H9 (cell line): ENCODE results near the gene SIK2. TPM values are rescaled to one million over a fixed set of nuclear protein-coding genes. Genes with fewer than 3 reads are reported as not detected.
A peak's percentile ranks its signal among the peaks of the same experiment; 100 is the strongest.

ENCODE experiments used
- DNase-seq: peaks from one replicate; pipeline ENCODE4 v3.0.0-alpha.2; 2017
- H2AFZ ChIP-seq: one replicate; pipeline ENCODE4 v1.6.1; 2013; ENCODE audit warnings: mild to moderate bottlenecking, low read length, control low read depth, moderate library complexity
- H2AK5ac ChIP-seq: 2 replicates; pipeline ENCODE4 v1.6.1; 2013; ENCODE audit warnings: low read length, control low read depth, mixed read lengths; ENCODE audit not compliant: insufficient read length
- H2BK120ac ChIP-seq: one replicate; pipeline ENCODE4 v1.6.1; 2013; ENCODE audit warnings: low read depth, mild to moderate bottlenecking, low read length, control low read depth, inconsistent platforms; ENCODE audit not compliant: poor library complexity, severe bottlenecking
- H2BK12ac ChIP-seq: 2 replicates; pipeline ENCODE4 v1.6.1; 2013; ENCODE audit warnings: low read length, control low read depth, mixed read lengths, low read depth; ENCODE audit not compliant: insufficient read length
- H2BK15ac ChIP-seq: 2 replicates; pipeline ENCODE4 v1.6.1; 2013; ENCODE audit warnings: low read depth, low read length, control low read depth
- H2BK20ac ChIP-seq: one replicate; pipeline ENCODE4 v1.6.1; 2013; ENCODE audit warnings: low read depth, mild to moderate bottlenecking, low read length, control low read depth, inconsistent platforms; ENCODE audit not compliant: poor library complexity, severe bottlenecking
- H2BK5ac ChIP-seq: 2 replicates; pipeline ENCODE4 v1.6.1; 2013; ENCODE audit warnings: low read length, control low read depth, mixed read lengths; ENCODE audit not compliant: insufficient read length
- H3K14ac ChIP-seq: 2 replicates; pipeline ENCODE4 v1.6.1; 2013; ENCODE audit warnings: low read length, control low read depth; ENCODE audit not compliant: insufficient read depth
- H3K18ac ChIP-seq: 2 replicates; pipeline ENCODE4 v1.6.1; 2013; ENCODE audit warnings: low read depth, mild to moderate bottlenecking, mixed read lengths, low read length, control low read depth; ENCODE audit not compliant: insufficient read length
- H3K23ac ChIP-seq: 2 replicates; pipeline ENCODE4 v1.6.1; 2013; ENCODE audit warnings: low read length, control low read depth, mixed read lengths, low read depth; ENCODE audit not compliant: insufficient read length
- H3K23me2 ChIP-seq: 2 replicates; pipeline ENCODE4 v1.6.1; 2013; ENCODE audit warnings: low read depth, mild to moderate bottlenecking, mixed read lengths, low read length, control low read depth; ENCODE audit not compliant: insufficient read length, poor library complexity, severe bottlenecking
- H3K27ac ChIP-seq: 2 replicates; pipeline ENCODE4 v1.5.1; 2013; ENCODE audit warnings: low read length, control low read depth, mixed read lengths, low read depth; ENCODE audit not compliant: insufficient read length
- H3K27me3 ChIP-seq: 2 replicates; pipeline ENCODE4 v1.6.1; 2013; ENCODE audit warnings: low read length, control low read depth, inconsistent platforms; ENCODE audit not compliant: insufficient read depth
- H3K4ac ChIP-seq: 2 replicates; pipeline ENCODE4 v1.6.1; 2013; ENCODE audit warnings: low read depth, mild to moderate bottlenecking, control low read depth, inconsistent platforms, low read length, moderate library complexity
- H3K4me1 ChIP-seq: 2 replicates; pipeline ENCODE4 v1.6.1; 2013; ENCODE audit warnings: low read length, control low read depth, inconsistent platforms; ENCODE audit not compliant: insufficient read depth
- H3K4me2 ChIP-seq: 2 replicates; pipeline ENCODE4 v1.6.1; 2013; ENCODE audit warnings: low read length, control low read depth, mixed read lengths; ENCODE audit not compliant: insufficient read length, insufficient read depth
- H3K56ac ChIP-seq: 2 replicates; pipeline ENCODE4 v1.6.1; 2013; ENCODE audit warnings: low read depth, mild to moderate bottlenecking, mixed read lengths, low read length, control low read depth; ENCODE audit not compliant: insufficient read length
- H3K79me1 ChIP-seq: 2 replicates; pipeline ENCODE4 v1.6.1; 2013; ENCODE audit warnings: low read depth, mild to moderate bottlenecking, moderate library complexity, low read length, control low read depth, inconsistent platforms; ENCODE audit not compliant: insufficient read depth, poor library complexity, severe bottlenecking
- H3K79me2 ChIP-seq: 2 replicates; pipeline ENCODE4 v1.6.1; 2013; ENCODE audit warnings: low read length, control low read depth, inconsistent platforms; ENCODE audit not compliant: insufficient read depth
- H3K9ac ChIP-seq: 2 replicates; pipeline ENCODE4 v1.6.1; 2013; ENCODE audit warnings: low read length, control low read depth, mixed read lengths; ENCODE audit not compliant: insufficient read length; ENCODE audit errors: extremely low read depth
- H3K9me3 ChIP-seq: one replicate; pipeline ENCODE4 v1.6.1; 2013; ENCODE audit warnings: low read depth, low read length, inconsistent platforms; ENCODE audit not compliant: control insufficient read depth
- H3T11ph ChIP-seq: one replicate; pipeline ENCODE4 v1.6.1; 2013; ENCODE audit warnings: mild to moderate bottlenecking, low read length, control low read depth, inconsistent platforms
- H4K20me1 ChIP-seq: one replicate; pipeline ENCODE4 v1.6.1; 2013; ENCODE audit not compliant: control insufficient read depth, insufficient read length, insufficient read depth
- H4K5ac ChIP-seq: 2 replicates; pipeline ENCODE4 v1.6.1; 2013; ENCODE audit warnings: low read depth, mild to moderate bottlenecking, mixed read lengths, low read length, control low read depth; ENCODE audit not compliant: insufficient read length
- H4K8ac ChIP-seq: replicated peaks from 2 replicates; pipeline ENCODE4 v1.6.1; 2013; ENCODE audit warnings: low read length, control low read depth, mixed read lengths, low read depth; ENCODE audit not compliant: insufficient read length
- H4K91ac ChIP-seq: 2 replicates; pipeline ENCODE4 v1.6.1; 2013; ENCODE audit warnings: low read depth, mild to moderate bottlenecking, moderate library complexity, mixed read lengths, low read length, control low read depth; ENCODE audit not compliant: insufficient read length
- H3K27ac Mint-ChIP-seq, 3 experiments: 2 replicates in 2 of 3; 3 replicates in 1 of 3; pipeline ENCODE4 v1.8.0; 2020 to 2021; ENCODE audit warnings: mixed read lengths in 3 of 3, mild to moderate bottlenecking in 1 of 3, moderate library complexity in 1 of 3
- H3K27me3 Mint-ChIP-seq: 2 replicates; pipeline ENCODE4 v1.8.0; 2021; ENCODE audit warnings: low read depth, mild to moderate bottlenecking, moderate library complexity, mixed read lengths
- H3K36me3 Mint-ChIP-seq, 3 experiments: 2 replicates in 2 of 3; 3 replicates in 1 of 3; pipeline ENCODE4 v1.8.0; 2020 to 2021; ENCODE audit warnings: low read depth in 3 of 3, mixed read lengths in 3 of 3; ENCODE audit not compliant: insufficient read depth in 1 of 3
- H3K4me1 Mint-ChIP-seq, 2 experiments: 2 replicates each; pipeline ENCODE4 v1.8.0; 2020; ENCODE audit warnings: mixed read lengths in 2 of 2
- H3K4me3 Mint-ChIP-seq, 2 experiments: 2 replicates in 1 of 2; 3 replicates in 1 of 2; pipeline ENCODE4 v1.8.0; 2020 to 2021; ENCODE audit warnings: mild to moderate bottlenecking in 2 of 2, mixed read lengths in 2 of 2, moderate library complexity in 1 of 2
- H3K9me3 Mint-ChIP-seq, 2 experiments: 2 replicates in 1 of 2; 3 replicates in 1 of 2; pipeline ENCODE4 v1.8.0; 2020; ENCODE audit warnings: mild to moderate bottlenecking in 2 of 2, mixed read lengths in 2 of 2, moderate library complexity in 1 of 2
- CTCF ChIP-seq: fragments of 200-600 bp; sonication (generic); conservative IDR thresholded peaks from 3 replicates; pipeline ENCODE4 v1.8.0; 2021; ENCODE audit warnings: antibody characterized with exemption, mild to moderate bottlenecking
- WGBS: extraction: QIAGEN DNeasy Blood & Tissue Kit; methylation state at CpG from one replicate; pipeline ENCODE4 v1.1.7; 2013; ENCODE audit warnings: missing lambda C conversion rate, low lambda C conversion rate, mixed read lengths; ENCODE audit not compliant: insufficient read length; ENCODE audit errors: extremely low coverage; 5-methylcytosine and 5-hydroxymethylcytosine counted together
- total RNA-seq: library from RNA; stranded (reverse); gene quantifications from 2 replicates; pipeline ENCODE4 v1.2.1, GENCODE V29; 2021

SIK2 gene
- total RNA-seq, 1 experiment from 2014 or later = 7.5 TPM

GRCh38 chr11:111733611-111734088 lies 131.4 kb downstream of the SIK2 start:
- Histone ChIP-seq H3K27ac (no peak overlapping the region), H2BK15ac (no peak overlapping the region), H3K9me3 (no peaks in the 10 kb centered on the region), H4K5ac (no peak overlapping the region), H3K4me1 (no peaks in the 10 kb centered on the region), H2AK5ac (no peak overlapping the region), H3K79me1 (no peaks in the 10 kb centered on the region), H3K27me3 (no peaks in the 10 kb centered on the region), H2BK120ac (no peak overlapping the region), H3K23me2 (no peaks in the 10 kb centered on the region), H3K23ac (no peak overlapping the region), H3K56ac (no peak overlapping the region), H4K91ac (no peak overlapping the region), H2BK20ac (no peak overlapping the region), H2AFZ (no peak overlapping the region), H3K4me2 (no peak overlapping the region), H3K9ac (no peak overlapping the region), H3T11ph (no peak overlapping the region), H3K4ac (no peak overlapping the region), H3K18ac (no peak overlapping the region), H4K20me1 (no peaks in the 10 kb centered on the region), H3K14ac (no peak overlapping the region; the same call in 1 of the 2 replicates), H2BK12ac (no peak overlapping the region), H2BK5ac (no peak overlapping the region), H4K8ac (no peak overlapping the region), H3K79me2 (no peaks in the 10 kb centered on the region)
- Mint-ChIP-seq H3K27ac (peak overlapping the region in 2 of 3 experiments; percentile 44 to 88; a peak in 2 of 7 replicates), H3K27me3 (no peaks in the 10 kb centered on the region; the same call in 1 of the 2 replicates), H3K4me1 (peaks cover 12 to 43% of the 10 kb centered on the region in 2 experiments), H3K36me3 (peaks cover 0 to 19% (median 9%) of the 10 kb centered on the region in 3 experiments; a peak in 5 of 7 replicates), H3K4me3 (no peak overlapping the region), H3K9me3 (no peaks in the 10 kb centered on the region)
- WGBS = no CpG with 5 or more reads among the region's 9 CpGs
- DNase-seq = no peak
- no peak for TF ChIP-seq CTCF
